Natural killer cell treated with Interleukin-12 subunit alpha and Interleukin-12 subunit beta and Interleukin-15 and Interleukin-18, amount 100 ng/mL, for 72 hours (primary cell): Measurements from ENCODE around the gene PSMD1. TPM values are rescaled to one million over a fixed set of nuclear protein-coding genes. Genes with fewer than 3 reads are reported as not detected.
A peak's percentile ranks its signal among the peaks of the same experiment; 100 is the strongest.
"Not testable (repeated sequence)": the region's sequence is repeated elsewhere in the genome, so short reads cannot be mapped to it uniquely, and the experiment has no call there.

Experiments used
- ATAC-seq, 2 donors: fragments of 150-1000 bp; cut with Tn5 transposase in 1 of 2; sonication (Bioruptor Pico), chemical (Tn5 transposase) in 1 of 2; 2 replicates each; pipeline ENCODE4 v1.10.0; 2021
- DNase-seq: peaks from one replicate; pipeline ENCODE4 v3.0.0; 2022; ENCODE audit warnings: low spot score
- H3K27ac Mint-ChIP-seq, 2 donors: 1 replicate in 1 of 2; 2 replicates in 1 of 2; pipeline ENCODE4 v1.8.0; 2022; ENCODE audit warnings: mixed read lengths in 2 of 2, mild to moderate bottlenecking in 1 of 2, moderate library complexity in 1 of 2
- H3K27me3 Mint-ChIP-seq, 2 donors: 1 replicate in 1 of 2; 2 replicates in 1 of 2; pipeline ENCODE4 v1.8.0; 2022; ENCODE audit warnings: mixed read lengths in 2 of 2
- H3K36me3 Mint-ChIP-seq: one replicate; pipeline ENCODE4 v1.8.0; 2022; ENCODE audit warnings: mixed read lengths
- H3K4me1 Mint-ChIP-seq, 2 donors: 1 replicate in 1 of 2; 2 replicates in 1 of 2; pipeline ENCODE4 v1.8.0; 2022; ENCODE audit warnings: low read depth in 2 of 2, mixed read lengths in 2 of 2, mild to moderate bottlenecking in 1 of 2
- H3K4me3 Mint-ChIP-seq: one replicate; pipeline ENCODE4 v1.8.0; 2022; ENCODE audit warnings: mixed read lengths
- H3K9me3 Mint-ChIP-seq: 2 replicates; pipeline ENCODE4 v1.8.0; 2022; ENCODE audit warnings: mixed read lengths
- total RNA-seq, 2 donors: library from RNA; stranded (reverse); gene quantifications; one replicate each; pipeline ENCODE4 v1.2.3, GENCODE V29; 2022

The PSMD1 gene
- total RNA-seq, 2 donors from 2014 or later = 151 to 153 TPM

DNA sequence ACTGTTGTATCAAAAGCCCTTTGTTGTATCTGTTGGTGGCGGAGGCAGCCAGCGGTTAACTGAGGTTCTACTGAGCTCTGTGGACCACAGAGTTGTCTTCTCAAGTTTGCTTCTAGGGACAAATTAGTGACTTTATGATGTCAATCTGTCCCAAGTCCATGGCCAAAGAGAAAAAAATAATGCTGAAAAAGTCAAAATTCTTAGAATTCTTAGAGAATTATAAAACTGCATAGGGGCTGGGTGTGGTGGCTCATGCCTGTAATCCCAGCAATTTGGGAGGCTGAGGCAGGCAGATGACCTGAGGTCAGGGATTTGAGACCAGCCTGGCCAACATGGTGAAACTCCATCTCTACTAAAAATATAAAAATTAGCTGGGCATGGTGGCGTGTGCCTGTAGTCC is 31.6 kb upstream of the PSMD1 start:
- not testable (repeated sequence) for ATAC-seq, DNase-seq, H3K9me3 Mint-ChIP-seq, H3K4me3 Mint-ChIP-seq, H3K4me1 Mint-ChIP-seq, H3K27ac Mint-ChIP-seq, H3K36me3 Mint-ChIP-seq
- H3K27me3 Mint-ChIP-seq = peaks cover 20 to 28% of the 10 kb centered on the region in 2 donors

DNA sequence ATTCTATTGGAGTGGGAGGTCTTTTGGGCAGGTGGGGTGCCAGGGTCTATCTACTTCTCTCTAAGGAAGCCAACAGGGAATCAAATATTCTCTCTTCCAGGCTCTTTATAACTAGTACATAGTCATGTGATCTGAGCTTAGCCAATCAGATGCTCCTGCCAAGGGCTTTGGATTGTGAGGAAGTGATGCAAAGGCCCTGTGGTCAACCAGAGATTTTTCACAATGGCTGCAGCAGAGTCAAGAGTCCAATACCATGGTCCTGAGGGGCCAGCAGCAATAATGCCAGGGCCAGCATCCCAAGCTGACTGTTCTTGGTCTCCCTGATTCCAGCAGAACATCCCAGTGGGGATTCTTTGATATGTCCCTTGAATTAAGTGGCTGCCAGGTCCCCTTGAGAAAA is 27.8 kb upstream of the PSMD1 start:
- Mint-ChIP-seq H3K36me3 (no peaks in the 10 kb centered on the region), H3K4me1 (no peaks in the 10 kb centered on the region), H3K9me3 (no peaks in the 10 kb centered on the region), H3K27ac (no peak overlapping the region), H3K27me3 (peaks cover 16 to 27% of the 10 kb centered on the region in 2 donors), H3K4me3 (no peak overlapping the region)
- ATAC-seq (no peak), DNase-seq (peak; percentile 41)

DNA sequence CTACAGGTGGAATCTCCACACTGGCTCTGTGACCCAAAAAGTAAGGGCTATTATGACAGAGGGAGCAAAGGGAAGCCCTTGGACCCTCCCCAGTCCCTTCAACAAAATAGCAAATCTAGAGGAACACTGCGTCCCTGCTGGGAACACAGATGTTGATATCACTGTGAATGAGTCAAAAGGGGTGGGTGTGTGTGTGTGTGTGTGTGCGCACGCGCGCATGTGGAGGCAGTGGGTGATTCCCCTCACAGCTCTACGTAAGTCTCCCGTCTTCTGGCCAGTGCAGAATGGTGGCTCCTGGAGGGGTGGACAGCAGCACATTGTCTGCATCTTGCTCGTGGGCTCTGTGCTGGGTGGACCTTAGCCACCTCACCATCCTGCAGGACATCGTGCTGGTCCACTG is 27.1 kb upstream of the PSMD1 start:
- peak; percentile 38 for DNase-seq
- no peak overlapping the region for H3K4me3 Mint-ChIP-seq
- H3K9me3 Mint-ChIP-seq = no peaks in the 10 kb centered on the region
- no peak overlapping the region for H3K27ac Mint-ChIP-seq
- ATAC-seq = no peak
- H3K27me3 Mint-ChIP-seq = peaks cover 23 to 31% of the 10 kb centered on the region in 2 donors
- H3K4me1 Mint-ChIP-seq = no peaks in the 10 kb centered on the region
- H3K36me3 Mint-ChIP-seq = no peaks in the 10 kb centered on the region

DNA sequence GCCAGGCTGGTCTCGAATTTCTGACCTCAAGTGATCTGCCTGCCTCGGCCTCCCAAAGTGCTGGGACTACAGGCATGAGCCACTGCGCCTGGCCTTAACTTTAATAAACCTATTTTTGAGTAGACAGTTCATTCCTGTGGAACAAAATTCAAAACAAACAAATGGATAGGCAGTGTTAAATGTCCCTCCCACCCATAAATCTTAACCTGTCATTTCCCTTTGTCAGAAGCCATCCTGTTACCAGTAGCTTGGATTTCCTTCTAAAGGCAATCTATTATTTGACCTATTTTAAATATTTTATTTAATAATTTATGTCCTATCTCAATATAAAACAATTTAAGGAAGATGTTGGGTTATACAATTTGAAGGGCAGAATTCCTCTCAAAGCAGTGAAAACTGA is 25.9 kb upstream of the PSMD1 start:
- ATAC-seq = no peak
- H3K27me3 Mint-ChIP-seq = peaks cover 29 to 34% of the 10 kb centered on the region in 2 donors
- no peaks in the 10 kb centered on the region for H3K9me3 Mint-ChIP-seq
- no peak overlapping the region for H3K27ac Mint-ChIP-seq
- no peaks in the 10 kb centered on the region for H3K4me1 Mint-ChIP-seq
- no peaks in the 10 kb centered on the region for H3K36me3 Mint-ChIP-seq
- H3K4me3 Mint-ChIP-seq = no peak overlapping the region
- DNase-seq = peak; percentile 1

DNA sequence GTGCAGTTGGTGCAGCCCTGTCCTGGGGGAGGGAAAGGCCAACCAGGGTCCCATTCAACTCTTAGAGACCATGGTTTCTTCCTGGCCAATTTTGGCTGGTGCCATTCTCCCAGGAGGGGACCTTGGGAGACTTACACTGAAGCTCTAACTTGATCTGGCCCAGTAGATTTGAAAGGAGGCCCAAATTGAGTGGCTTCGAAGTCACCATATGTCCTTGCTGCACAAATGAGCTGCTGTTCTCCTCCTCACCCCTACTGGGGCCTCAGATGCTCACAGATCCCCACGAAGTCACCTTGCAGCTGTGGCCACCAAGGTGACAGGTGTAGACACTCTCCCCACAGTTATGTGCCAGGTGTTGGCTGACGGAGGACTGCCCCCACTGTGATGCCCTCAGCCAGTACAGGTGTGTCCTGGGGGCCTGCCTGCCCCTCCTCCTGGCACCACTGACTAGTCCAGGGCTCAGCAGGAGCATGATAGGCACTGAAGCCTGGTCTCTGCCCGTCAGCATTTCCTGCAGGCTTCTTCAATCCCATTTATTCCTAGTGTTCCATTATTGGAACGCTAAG is 24.0 kb upstream of the PSMD1 start:
- no peak for ATAC-seq
- peaks cover 36 to 37% of the 10 kb centered on the region in 2 donors for H3K27me3 Mint-ChIP-seq
- peak overlapping the region in 1 of 2 donors; percentile 18 for H3K27ac Mint-ChIP-seq
- H3K9me3 Mint-ChIP-seq = no peaks in the 10 kb centered on the region
- H3K36me3 Mint-ChIP-seq = no peaks in the 10 kb centered on the region
- H3K4me1 Mint-ChIP-seq = no peaks in the 10 kb centered on the region
- no peak overlapping the region for H3K4me3 Mint-ChIP-seq
- no peak for DNase-seq

DNA sequence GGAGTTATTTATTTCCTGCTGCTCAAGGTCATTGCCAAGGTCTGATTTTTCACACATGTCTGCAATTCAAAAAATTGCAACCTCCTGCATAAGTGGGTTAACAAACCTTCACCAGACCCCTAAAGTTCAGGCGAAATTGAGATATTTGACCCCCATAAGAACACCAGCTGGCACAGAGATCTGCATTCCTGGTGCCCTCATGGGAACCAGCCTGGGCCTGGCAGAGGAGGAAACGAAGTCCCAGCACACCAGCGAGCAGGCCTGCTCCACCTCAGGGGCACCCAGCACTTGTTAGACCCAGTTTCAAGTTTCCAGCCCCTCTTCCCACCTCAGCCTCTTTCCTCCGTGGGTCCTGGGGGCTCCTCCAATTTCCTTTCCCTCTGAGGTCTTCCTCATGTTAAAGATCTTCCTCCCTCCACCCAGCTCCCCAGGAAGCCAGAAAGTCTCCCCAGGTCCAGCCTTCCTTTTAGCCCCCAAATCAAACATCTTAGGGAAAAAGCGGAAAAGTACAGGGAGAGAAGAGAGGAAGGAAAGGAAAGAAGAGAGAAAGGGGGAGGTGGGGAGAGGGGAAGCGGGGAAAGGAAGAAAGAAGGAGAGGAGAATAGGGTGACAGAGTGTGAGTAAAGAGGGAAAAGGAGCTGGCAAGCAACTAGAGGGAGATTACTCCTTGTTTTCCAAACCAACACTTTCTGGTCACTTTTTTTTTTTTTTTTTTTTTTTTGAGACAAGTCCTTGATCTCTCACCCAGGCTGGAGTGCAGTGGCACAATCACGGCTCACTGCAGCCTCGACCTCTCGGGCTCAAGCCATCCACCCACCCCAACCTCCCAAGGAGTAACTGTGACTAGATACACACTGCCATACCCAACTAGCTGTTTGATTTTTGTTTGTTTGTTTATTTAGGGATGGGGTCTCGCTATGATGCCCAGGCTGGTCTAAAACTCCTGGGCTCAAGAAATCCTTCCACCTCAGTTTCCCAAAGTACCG is 23.2 kb upstream of the PSMD1 start:
- H3K9me3 Mint-ChIP-seq = no peaks in the 10 kb centered on the region
- no peak overlapping the region for H3K4me3 Mint-ChIP-seq
- no peaks in the 10 kb centered on the region for H3K36me3 Mint-ChIP-seq
- DNase-seq (no peak), ATAC-seq (no peak)
- peak overlapping the region in 1 of 2 donors; percentile 18 for H3K27ac Mint-ChIP-seq
- no peaks in the 10 kb centered on the region for H3K4me1 Mint-ChIP-seq
- peaks cover 39 to 40% of the 10 kb centered on the region in 2 donors for H3K27me3 Mint-ChIP-seq

GRCh38 chr2:231034291-231034882 is 22.3 kb upstream of the PSMD1 start:
- no peaks in the 10 kb centered on the region for H3K4me1 Mint-ChIP-seq
- H3K36me3 Mint-ChIP-seq = no peaks in the 10 kb centered on the region
- no peak overlapping the region for H3K27ac Mint-ChIP-seq
- no peak overlapping the region for H3K4me3 Mint-ChIP-seq
- H3K27me3 Mint-ChIP-seq = peaks cover 42 to 50% of the 10 kb centered on the region in 2 donors
- ATAC-seq (no peak), DNase-seq (no peak)
- no peaks in the 10 kb centered on the region for H3K9me3 Mint-ChIP-seq

DNA sequence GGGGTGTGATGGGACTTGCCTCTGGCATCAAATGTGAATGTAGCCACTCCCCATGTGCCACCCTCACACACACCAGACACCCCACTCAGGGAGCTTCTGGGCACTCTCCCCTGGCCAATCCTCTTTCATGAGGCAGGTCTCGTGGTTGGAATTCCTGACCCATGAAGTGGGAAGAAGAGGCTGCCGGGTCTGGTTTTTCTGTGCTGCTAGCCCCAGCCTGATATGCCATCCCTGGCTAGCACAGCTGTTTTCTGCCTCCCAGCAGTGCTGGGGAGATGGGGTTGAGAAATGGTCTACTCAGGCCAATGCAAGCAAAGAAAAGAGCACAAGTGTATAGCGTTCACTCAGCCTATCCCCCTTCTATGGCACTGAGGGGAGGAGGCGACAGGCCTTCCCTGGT is 20.5 kb upstream of the PSMD1 start:
- no peak for DNase-seq
- Mint-ChIP-seq H3K27ac (no peak overlapping the region), H3K9me3 (no peaks in the 10 kb centered on the region), H3K4me1 (peaks cover 0 to 3% of the 10 kb centered on the region in 2 donors), H3K4me3 (no peak overlapping the region), H3K27me3 (peaks cover 54 to 67% of the 10 kb centered on the region in 2 donors), H3K36me3 (no peaks in the 10 kb centered on the region)
- ATAC-seq = no peak

GRCh38 chr2:231036578-231037106 is 20.0 kb upstream of the PSMD1 start:
- no peak overlapping the region for H3K27ac Mint-ChIP-seq
- H3K36me3 Mint-ChIP-seq = no peaks in the 10 kb centered on the region
- ATAC-seq = no peak
- peaks cover 0 to 5% of the 10 kb centered on the region in 2 donors for H3K4me1 Mint-ChIP-seq
- no peaks in the 10 kb centered on the region for H3K9me3 Mint-ChIP-seq
- DNase-seq = no peak
- no peak overlapping the region for H3K4me3 Mint-ChIP-seq
- peaks cover 57 to 72% of the 10 kb centered on the region in 2 donors for H3K27me3 Mint-ChIP-seq

DNA sequence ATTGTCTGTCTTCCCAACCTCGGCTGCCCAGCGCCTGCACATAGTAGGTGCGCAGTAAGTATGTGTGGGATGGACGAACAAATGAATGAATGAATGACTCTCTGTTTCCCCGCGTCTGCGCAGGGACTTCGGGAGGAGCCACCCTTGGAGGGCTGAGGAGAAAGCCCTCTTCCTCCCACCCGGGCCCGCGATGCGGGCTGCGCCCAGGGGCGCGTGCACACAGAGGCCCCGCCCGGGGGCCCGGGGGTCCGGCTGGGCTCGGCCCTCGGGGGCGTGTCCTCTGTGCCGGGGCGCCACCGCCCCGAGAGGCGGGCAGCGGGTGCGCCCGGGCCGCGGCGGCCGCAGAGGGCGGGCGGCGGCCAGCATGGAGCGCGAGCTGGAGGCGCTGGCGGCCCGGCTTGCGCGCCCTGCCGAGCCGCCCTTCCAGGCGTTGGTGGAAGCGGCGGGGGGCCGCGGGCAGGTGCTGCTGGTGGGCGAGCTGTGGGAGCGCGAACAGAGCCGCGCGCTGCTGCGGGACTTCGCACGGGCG is 19.4 kb upstream of the PSMD1 start, which contains the start of gene C2orf72:
TSS of gene C2orf72 (plus strand) at position 322 of the 529 bp plus-strand sequence. CDS start at position 365, 43 bp downstream.
- DNase-seq = no peak
- no peak within 1 kb of the TSS for H3K27ac Mint-ChIP-seq
- peak within 1 kb of the TSS; percentile 61 for H3K4me3 Mint-ChIP-seq
- H3K27me3 Mint-ChIP-seq = peaks cover 58 to 77% of the 10 kb centered on the region in 2 donors
- H3K36me3 Mint-ChIP-seq = no peaks in the 10 kb centered on the region
- ATAC-seq = peak; percentile 47 to 54
- H3K9me3 Mint-ChIP-seq = no peaks in the 10 kb centered on the region
- peaks cover 0 to 8% of the 10 kb centered on the region in 2 donors for H3K4me1 Mint-ChIP-seq

DNA sequence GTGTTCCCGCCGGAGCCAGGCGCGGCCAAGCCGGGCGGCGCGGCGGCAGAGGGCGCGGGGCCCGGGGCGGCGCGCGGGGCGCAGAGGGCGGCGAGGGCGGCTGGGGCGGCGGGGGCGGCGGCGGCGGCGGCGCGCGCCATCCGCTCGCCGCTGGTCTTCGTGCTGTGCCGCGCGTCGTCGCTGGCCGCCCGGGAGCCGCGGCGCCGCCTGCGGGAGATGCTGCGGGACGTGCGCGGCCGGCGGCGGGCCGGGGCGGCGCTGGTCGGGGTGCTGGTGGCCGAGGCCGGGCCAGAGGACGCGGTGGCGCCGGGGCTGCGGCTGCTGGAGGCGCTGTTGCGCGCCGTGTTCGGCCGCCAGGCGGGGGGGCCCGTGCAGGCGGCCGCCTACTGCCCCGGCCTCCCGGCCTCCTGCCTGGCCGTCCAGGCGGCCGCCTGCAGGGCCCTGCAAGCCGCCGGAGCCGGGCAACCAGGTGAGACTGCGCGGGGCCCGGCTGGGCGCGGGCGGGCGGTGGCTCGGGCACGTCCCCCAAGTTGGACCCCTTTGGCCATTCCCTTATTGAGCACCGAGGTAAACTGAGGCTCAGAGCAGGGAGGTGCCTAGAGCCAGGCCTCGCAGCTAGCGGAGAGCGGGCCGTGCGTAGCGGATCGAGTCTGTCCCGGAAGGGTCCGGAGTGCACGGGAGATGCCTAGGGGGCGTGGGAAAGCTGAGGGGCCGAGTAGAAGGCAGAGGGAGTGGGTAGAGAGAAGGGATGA is 18.8 kb upstream of the PSMD1 start:
- Mint-ChIP-seq H3K36me3 (no peaks in the 10 kb centered on the region), H3K27ac (no peak overlapping the region), H3K4me1 (peaks cover 0 to 8% of the 10 kb centered on the region in 2 donors), H3K9me3 (no peaks in the 10 kb centered on the region), H3K4me3 (peak overlapping the region; percentile 61), H3K27me3 (peaks cover 53 to 77% of the 10 kb centered on the region in 2 donors)
- DNase-seq (no peak), ATAC-seq (peak; percentile 51 to 74)

- H3K27me3 Mint-ChIP-seq = peaks cover 47 to 70% of the 10 kb centered on the region in 2 donors
- H3K27ac Mint-ChIP-seq = no peak overlapping the region
- H3K36me3 Mint-ChIP-seq = no peaks in the 10 kb centered on the region
- no peaks in the 10 kb centered on the region for H3K9me3 Mint-ChIP-seq
- no peak for ATAC-seq
- H3K4me3 Mint-ChIP-seq = peak overlapping the region; percentile 61
- peaks cover 0 to 8% of the 10 kb centered on the region in 2 donors for H3K4me1 Mint-ChIP-seq
- DNase-seq = no peak
Measured at GRCh38 chr2:231038483-231039293, 18.0 kb upstream of the PSMD1 start.
